Activated CD4-positive, alpha-beta T cell treated with anti-CD3 and anti-CD28 coated beads for 36 hours (primary cell): ENCODE data around the gene SCP2. TPM values are rescaled to one million over a fixed set of nuclear protein-coding genes. Genes with fewer than 3 reads are reported as not detected.

ENCODE experiments used
- ATAC-seq: fragments of 200-7000 bp; cut with Tn5 transposase; one replicate; pipeline ENCODE4 v1.10.0; 2021; ENCODE audit warnings: mild to moderate bottlenecking, moderate library complexity
- CTCF ChIA-PET: fragments of 350-600 bp; sonication (Branson Sonifier 250); formaldehyde crosslinking; loops from one replicate; lab custom pipeline; 2021; ENCODE audit warnings: antibody characterized with exemption; lab: Charles Lee
- POLR2A ChIA-PET: fragments of 350-600 bp; sonication (Branson Sonifier 250); formaldehyde crosslinking; loops from one replicate; lab custom pipeline; 2021; ENCODE audit warnings: antibody characterized with exemption, inconsistent platforms; lab: Charles Lee
- DNase-seq: peaks from one replicate; pipeline ENCODE4 v3.0.0-alpha.2; 2020
- H3K27ac Mint-ChIP-seq: one replicate; pipeline ENCODE4 v1.8.0; 2021; ENCODE audit warnings: mixed read lengths
- H3K27me3 Mint-ChIP-seq: one replicate; pipeline ENCODE4 v1.8.0; 2021; ENCODE audit warnings: mixed read lengths
- H3K36me3 Mint-ChIP-seq: one replicate; pipeline ENCODE4 v1.8.0; 2021; ENCODE audit warnings: low read depth, mixed read lengths
- H3K4me1 Mint-ChIP-seq: one replicate; pipeline ENCODE4 v1.8.0; 2021; ENCODE audit warnings: mixed read lengths
- H3K4me3 Mint-ChIP-seq: one replicate; pipeline ENCODE4 v1.8.0; 2021; ENCODE audit warnings: mild to moderate bottlenecking, moderate library complexity, mixed read lengths
- H3K9me3 Mint-ChIP-seq: one replicate; pipeline ENCODE4 v1.8.0; 2021; ENCODE audit warnings: low read depth, mixed read lengths
- intact Hi-C, 2 experiments: fragments of 100-400 bp; cut with DNase I in 1 of 2; cut with micrococcal nuclease in 1 of 2; formaldehyde crosslinking; loops; one replicate each; pipeline versions ENCODE4 v1.14.2 to v1.15.1; 2022 to 2024; cut with DNase I, micrococcal nuclease
- total RNA-seq, 2 experiments: library from RNA; stranded (reverse); gene quantifications; one replicate each; pipeline ENCODE4 v1.2.3, GENCODE V29; 2021

The SCP2 gene
- total RNA-seq, 2 experiments from 2014 or later = 46.6 to 67.1 TPM

GRCh38 chr1:52917581-52917980 lies 9.5 kb upstream of the SCP2 start:
- no peaks in the 10 kb centered on the region for H3K27me3 Mint-ChIP-seq
- H3K9me3 Mint-ChIP-seq = no peaks in the 10 kb centered on the region
- H3K36me3 Mint-ChIP-seq = no peaks in the 10 kb centered on the region
- peaks cover 26% of the 10 kb centered on the region for H3K4me1 Mint-ChIP-seq
- H3K4me3 Mint-ChIP-seq = no peak overlapping the region
- POLR2A ChIA-PET = interaction anchor here (0.6 kb wide), 1 partner anchor 44 kb away, joined by 4 read pairs; no protein-coding TSS in a partner anchor
- no peak overlapping the region for H3K27ac Mint-ChIP-seq
- CTCF ChIA-PET = interaction anchor here (0.6 to 1.4 kb wide), 4 partner anchors 10 to 269 kb away, joined by 3 to 6 read pairs (median 4); no protein-coding TSS in a partner anchor
- intact Hi-C loops = no loop called here
- ATAC-seq (no peak), DNase-seq (no peak)

- Mint-ChIP-seq H3K4me3 (no peak overlapping the region), H3K9me3 (no peaks in the 10 kb centered on the region), H3K27me3 (no peaks in the 10 kb centered on the region), H3K4me1 (peaks cover 27% of the 10 kb centered on the region), H3K27ac (no peak overlapping the region), H3K36me3 (no peaks in the 10 kb centered on the region)
- no peak for DNase-seq
- POLR2A ChIA-PET = interaction anchor here (0.6 kb wide), 1 partner anchor 281 kb away, joined by 3 read pairs; no protein-coding TSS in a partner anchor
- CTCF ChIA-PET = interaction anchor here (0.6 to 1.4 kb wide), 4 partner anchors 12 to 215 kb away, joined by 3 to 6 read pairs (median 4); no protein-coding TSS in a partner anchor
- ATAC-seq = no peak
- intact Hi-C loops = no loop called here
These were observed 8.9 kb upstream of the SCP2 start for GRCh38 chr1:52918201-52918600.

- no peaks in the 10 kb centered on the region for H3K9me3 Mint-ChIP-seq
- POLR2A ChIA-PET = interaction anchor here (0.6 kb wide), 1 partner anchor 280 kb away, joined by 3 read pairs; no protein-coding TSS in a partner anchor
- ATAC-seq = no peak
- peaks cover 27% of the 10 kb centered on the region for H3K4me1 Mint-ChIP-seq
- no peak for DNase-seq
- intact Hi-C loops = no loop called here
- H3K27ac Mint-ChIP-seq = no peak overlapping the region
- no peaks in the 10 kb centered on the region for H3K27me3 Mint-ChIP-seq
- CTCF ChIA-PET = interaction anchor here (1.0 to 1.4 kb wide), 3 partner anchors 13 to 216 kb away, joined by 3 to 5 read pairs (median 4); no protein-coding TSS in a partner anchor
- H3K36me3 Mint-ChIP-seq = no peaks in the 10 kb centered on the region
- H3K4me3 Mint-ChIP-seq = no peak overlapping the region
These were observed 7.9 kb upstream of the SCP2 start for GRCh38 chr1:52919051-52919722.

GRCh38 chr1:52919723-52920483 lies 7.2 kb upstream of the SCP2 start:
- ChIA-PET CTCF (interaction anchor here (0.8 to 1.2 kb wide), 2 partner anchors 217 to 538 kb away, joined by 3 read pairs; no protein-coding TSS in a partner anchor), POLR2A (no interaction called here)
- no peaks in the 10 kb centered on the region for H3K27me3 Mint-ChIP-seq
- H3K9me3 Mint-ChIP-seq = no peaks in the 10 kb centered on the region
- peaks cover 27% of the 10 kb centered on the region for H3K4me1 Mint-ChIP-seq
- peak overlapping the region; percentile 84 for H3K4me3 Mint-ChIP-seq
- DNase-seq = no peak
- H3K27ac Mint-ChIP-seq = peak overlapping the region; percentile 24
- intact Hi-C loops = loop anchor here (5.0 to 10.0 kb wide), 5 partner anchors 195 to 863 kb away; partner anchors contain the start of genes BTF3L4 (in 1 of the 2), SHISAL2A (in 1 of the 2), TUT4 (in 1 of the 2) and TXNDC12 (in 1 of the 2)
- no peaks in the 10 kb centered on the region for H3K36me3 Mint-ChIP-seq
- ATAC-seq = no peak

- CTCF ChIA-PET = interaction anchor here (0.8 to 1.3 kb wide), 4 partner anchors 11 to 539 kb away, joined by 3 to 4 read pairs (median 3); no protein-coding TSS in a partner anchor
- H3K27me3 Mint-ChIP-seq = no peaks in the 10 kb centered on the region
- no peak overlapping the region for H3K27ac Mint-ChIP-seq
- DNase-seq = no peak
- H3K4me3 Mint-ChIP-seq = peak overlapping the region; percentile 84
- no peaks in the 10 kb centered on the region for H3K9me3 Mint-ChIP-seq
- no peak for ATAC-seq
- intact Hi-C loops = loop anchor here (1.0 to 10.0 kb wide), 8 partner anchors 79 to 864 kb away; partner anchors contain the start of genes BTF3L4 (in 1 of the 2), CPT2 (in 1 of the 2), SHISAL2A (in 1 of the 2) and TUT4 (in 1 of the 2)
- H3K4me1 Mint-ChIP-seq = peaks cover 27% of the 10 kb centered on the region
- POLR2A ChIA-PET = no interaction called here
- no peaks in the 10 kb centered on the region for H3K36me3 Mint-ChIP-seq
These were observed 6.2 kb upstream of the SCP2 start for GRCh38 chr1:52920791-52921291.

GRCh38 chr1:52925571-52926005 lies 1.5 kb upstream of the SCP2 start:
- no peaks in the 10 kb centered on the region for H3K27me3 Mint-ChIP-seq
- H3K4me1 Mint-ChIP-seq = peaks cover 21% of the 10 kb centered on the region
- intact Hi-C loops = loop anchor here (5.0 to 10.0 kb wide), 4 partner anchors 201 to 402 kb away; partner anchors contain the start of genes LRP8 (in 1 of the 2), SHISAL2A (in 1 of the 2), TUT4 (in 1 of the 2) and ZYG11B (in 1 of the 2)
- DNase-seq = no peak
- CTCF ChIA-PET = no interaction called here
- POLR2A ChIA-PET = no interaction called here
- no peak overlapping the region for H3K4me3 Mint-ChIP-seq
- no peak for ATAC-seq
- no peak overlapping the region for H3K27ac Mint-ChIP-seq
- no peaks in the 10 kb centered on the region for H3K36me3 Mint-ChIP-seq
- H3K9me3 Mint-ChIP-seq = no peaks in the 10 kb centered on the region

GRCh38 chr1:52926864-52927211 lies 238 bp upstream of the SCP2 start:
- H3K9me3 Mint-ChIP-seq = no peaks in the 10 kb centered on the region
- no peak for ATAC-seq
- H3K27ac Mint-ChIP-seq = peak overlapping the region; percentile 51
- peak overlapping the region; percentile 78 for H3K4me3 Mint-ChIP-seq
- POLR2A ChIA-PET = no interaction called here
- intact Hi-C loops = loop anchor here (1.0 to 10.0 kb wide), 6 partner anchors 87 to 400 kb away; partner anchors contain the start of genes CPT2 (in 1 of the 2), LRP8 (in 1 of the 2), SHISAL2A (in 1 of the 2) and TUT4 (in 1 of the 2)
- DNase-seq = no peak
- CTCF ChIA-PET = interaction anchor here (1.1 kb wide), 1 partner anchor 73 kb away, joined by 8 read pairs; no protein-coding TSS in a partner anchor
- no peaks in the 10 kb centered on the region for H3K36me3 Mint-ChIP-seq
- H3K4me1 Mint-ChIP-seq = peaks cover 15% of the 10 kb centered on the region
- no peaks in the 10 kb centered on the region for H3K27me3 Mint-ChIP-seq

- Mint-ChIP-seq H3K9me3 (no peaks in the 10 kb centered on the region), H3K27me3 (no peaks in the 10 kb centered on the region), H3K4me1 (peaks cover 11% of the 10 kb centered on the region), H3K36me3 (no peaks in the 10 kb centered on the region), H3K27ac (peak overlapping the region; percentile 68), H3K4me3 (peak overlapping the region; percentile 78)
- no peak for DNase-seq
- ATAC-seq = peak; percentile 10
- intact Hi-C loops = loop anchor here (5.0 to 10.0 kb wide), 4 partner anchors 203 to 399 kb away; partner anchors contain the start of genes LRP8 (in 1 of the 2), SHISAL2A (in 1 of the 2), TUT4 (in 1 of the 2) and ZYG11B (in 1 of the 2)
- ChIA-PET POLR2A (no interaction called here), CTCF (no interaction called here)
These were observed 934 bp downstream of the SCP2 start for GRCh38 chr1:52928015-52928404.

- ATAC-seq (no peak), DNase-seq (no peak)
- intact Hi-C loops = loop anchor here (5.0 to 10.0 kb wide), 4 partner anchors 204 to 398 kb away; partner anchors contain the start of genes LRP8 (in 1 of the 2), SHISAL2A (in 1 of the 2), TUT4 (in 1 of the 2) and ZYG11B (in 1 of the 2)
- H3K27me3 Mint-ChIP-seq = no peaks in the 10 kb centered on the region
- H3K36me3 Mint-ChIP-seq = no peaks in the 10 kb centered on the region
- H3K4me3 Mint-ChIP-seq = no peak overlapping the region
- peaks cover 11% of the 10 kb centered on the region for H3K4me1 Mint-ChIP-seq
- no peaks in the 10 kb centered on the region for H3K9me3 Mint-ChIP-seq
- ChIA-PET CTCF (interaction anchor here (0.6 kb wide), 1 partner anchor 395 kb away, joined by 3 read pairs; no protein-coding TSS in a partner anchor), POLR2A (no interaction called here)
- no peak overlapping the region for H3K27ac Mint-ChIP-seq
These were observed 1.9 kb downstream of the SCP2 start for GRCh38 chr1:52929019-52929418.

GRCh38 chr1:52937433-52938182 lies 10.5 kb downstream of the SCP2 start:
- CTCF ChIA-PET = interaction anchor here (0.7 kb wide), 1 partner anchor 37 kb away, joined by 3 read pairs; no protein-coding TSS in a partner anchor
- intact Hi-C loops = no loop called here
- ATAC-seq (no peak), DNase-seq (no peak)
- Mint-ChIP-seq H3K4me1 (peaks cover 4% of the 10 kb centered on the region), H3K27me3 (no peaks in the 10 kb centered on the region), H3K9me3 (no peaks in the 10 kb centered on the region), H3K4me3 (no peak overlapping the region), H3K27ac (no peak overlapping the region), H3K36me3 (no peaks in the 10 kb centered on the region)
- POLR2A ChIA-PET = no interaction called here
